ENCODE results near the gene CAV1.

DNA sequence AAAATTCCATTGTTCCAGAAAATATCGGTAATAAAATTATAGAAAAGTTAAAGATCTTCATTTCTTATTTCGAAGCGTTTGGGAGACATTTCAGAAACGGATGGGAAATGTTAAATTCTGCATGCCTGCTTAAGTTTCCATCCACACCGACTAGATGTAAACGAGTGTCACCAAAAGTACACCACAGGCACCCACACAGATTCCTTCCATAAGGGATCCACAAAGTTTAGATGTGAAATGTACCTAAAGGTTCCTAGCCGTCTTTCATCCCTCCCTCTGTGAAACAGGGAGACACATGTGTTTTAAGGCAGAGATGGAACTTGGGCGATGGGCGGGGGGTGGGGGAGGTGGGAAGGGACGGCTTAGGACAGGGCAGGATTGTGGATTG, 621 bp upstream of the CAV1 start:
- TF ChIP-seq FOXO1 (CRISPR knock-in tag; IDR thresholded peaks at IDR 0.05) = no peak
- TF ChIP-seq, protein P1, sequence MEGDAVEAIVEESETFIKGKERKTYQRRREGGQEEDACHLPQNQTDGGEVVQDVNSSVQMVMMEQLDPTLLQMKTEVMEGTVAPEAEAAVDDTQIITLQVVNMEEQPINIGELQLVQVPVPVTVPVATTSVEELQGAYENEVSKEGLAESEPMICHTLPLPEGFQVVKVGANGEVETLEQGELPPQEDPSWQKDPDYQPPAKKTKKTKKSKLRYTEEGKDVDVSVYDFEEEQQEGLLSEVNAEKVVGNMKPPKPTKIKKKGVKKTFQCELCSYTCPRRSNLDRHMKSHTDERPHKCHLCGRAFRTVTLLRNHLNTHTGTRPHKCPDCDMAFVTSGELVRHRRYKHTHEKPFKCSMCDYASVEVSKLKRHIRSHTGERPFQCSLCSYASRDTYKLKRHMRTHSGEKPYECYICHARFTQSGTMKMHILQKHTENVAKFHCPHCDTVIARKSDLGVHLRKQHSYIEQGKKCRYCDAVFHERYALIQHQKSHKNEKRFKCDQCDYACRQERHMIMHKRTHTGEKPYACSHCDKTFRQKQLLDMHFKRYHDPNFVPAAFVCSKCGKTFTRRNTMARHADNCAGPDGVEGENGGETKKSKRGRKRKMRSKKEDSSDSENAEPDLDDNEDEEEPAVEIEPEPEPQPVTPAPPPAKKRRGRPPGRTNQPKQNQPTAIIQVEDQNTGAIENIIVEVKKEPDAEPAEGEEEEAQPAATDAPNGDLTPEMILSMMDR (CRISPR knock-in tag; IDR thresholded peaks at IDR 0.05) = no peak
- no peak for TF ChIP-seq USF2 (IDR thresholded peaks at IDR 0.05; ENCODE audit: low read depth, low read length)
- TF ChIP-seq USF2 (CRISPR knock-in tag; IDR thresholded peaks at IDR 0.05; ENCODE audit: borderline replicate concordance) = no peak
- TF ChIP-seq MYC (CRISPR knock-in tag; IDR thresholded peaks at IDR 0.05; ENCODE audit: borderline replicate concordance) = no peak
- TF ChIP-seq POLR2A (IDR thresholded peaks at IDR 0.05; ENCODE audit: insufficient read depth in 1 of 2, low read depth in 2 of 2, low read length in 2 of 2) = no peak
- no peak for TF ChIP-seq ZNF430 (CRISPR knock-in tag; IDR thresholded peaks at IDR 0.05)
- TF ChIP-seq RAD21 (CRISPR knock-in tag; IDR thresholded peaks at IDR 0.05) = no peak
- TF ChIP-seq, protein P2, sequence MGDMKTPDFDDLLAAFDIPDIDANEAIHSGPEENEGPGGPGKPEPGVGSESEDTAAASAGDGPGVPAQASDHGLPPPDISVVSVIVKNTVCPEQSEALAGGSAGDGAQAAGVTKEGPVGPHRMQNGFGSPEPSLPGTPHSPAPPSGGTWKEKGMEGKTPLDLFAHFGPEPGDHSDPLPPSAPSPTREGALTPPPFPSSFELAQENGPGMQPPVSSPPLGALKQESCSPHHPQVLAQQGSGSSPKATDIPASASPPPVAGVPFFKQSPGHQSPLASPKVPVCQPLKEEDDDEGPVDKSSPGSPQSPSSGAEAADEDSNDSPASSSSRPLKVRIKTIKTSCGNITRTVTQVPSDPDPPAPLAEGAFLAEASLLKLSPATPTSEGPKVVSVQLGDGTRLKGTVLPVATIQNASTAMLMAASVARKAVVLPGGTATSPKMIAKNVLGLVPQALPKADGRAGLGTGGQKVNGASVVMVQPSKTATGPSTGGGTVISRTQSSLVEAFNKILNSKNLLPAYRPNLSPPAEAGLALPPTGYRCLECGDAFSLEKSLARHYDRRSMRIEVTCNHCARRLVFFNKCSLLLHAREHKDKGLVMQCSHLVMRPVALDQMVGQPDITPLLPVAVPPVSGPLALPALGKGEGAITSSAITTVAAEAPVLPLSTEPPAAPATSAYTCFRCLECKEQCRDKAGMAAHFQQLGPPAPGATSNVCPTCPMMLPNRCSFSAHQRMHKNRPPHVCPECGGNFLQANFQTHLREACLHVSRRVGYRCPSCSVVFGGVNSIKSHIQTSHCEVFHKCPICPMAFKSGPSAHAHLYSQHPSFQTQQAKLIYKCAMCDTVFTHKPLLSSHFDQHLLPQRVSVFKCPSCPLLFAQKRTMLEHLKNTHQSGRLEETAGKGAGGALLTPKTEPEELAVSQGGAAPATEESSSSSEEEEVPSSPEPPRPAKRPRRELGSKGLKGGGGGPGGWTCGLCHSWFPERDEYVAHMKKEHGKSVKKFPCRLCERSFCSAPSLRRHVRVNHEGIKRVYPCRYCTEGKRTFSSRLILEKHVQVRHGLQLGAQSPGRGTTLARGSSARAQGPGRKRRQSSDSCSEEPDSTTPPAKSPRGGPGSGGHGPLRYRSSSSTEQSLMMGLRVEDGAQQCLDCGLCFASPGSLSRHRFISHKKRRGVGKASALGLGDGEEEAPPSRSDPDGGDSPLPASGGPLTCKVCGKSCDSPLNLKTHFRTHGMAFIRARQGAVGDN (CRISPR knock-in tag; IDR thresholded peaks at IDR 0.05) = no peak
- no peak for TF ChIP-seq EZH2 (conservative IDR thresholded peaks at IDR 0.05; ENCODE audit: low read depth, low read length)
- no peak for TF ChIP-seq ZBTB49 (CRISPR knock-in tag; IDR thresholded peaks at IDR 0.05; ENCODE audit: borderline replicate concordance)

All from HepG2 (cell line).